Gastrocnemius medialis (tissue), 4 donors: Measurements from ENCODE around the gene GMIP. TPM values are rescaled to one million over a fixed set of nuclear protein-coding genes. Genes with fewer than 3 reads are reported as not detected.
"Not testable (repeated sequence)": the region's sequence is repeated elsewhere in the genome, so short reads cannot be mapped to it uniquely, and the experiment has no call there.

Source experiments
- ATAC-seq, 2 donors: fragments of 150-250 bp; one replicate each; pipeline ENCODE4 v1.9.1; 2016
- DNase-seq, 2 donors: peaks; one replicate each; pipeline ENCODE4 v3.0.0-alpha.2; 2019
- H3K27ac ChIP-seq, 4 donors: fragments of 200-600 bp; sonication (generic); 1 replicate in 1 of 4; 2 replicates in 3 of 4; pipeline ENCODE4 v1.5.1; 2016 to 2018; ENCODE audit warnings: mild to moderate bottlenecking in 2 of 4, moderate library complexity in 1 of 4
- H3K27me3 ChIP-seq, 3 donors: fragments of 200-600 bp; sonication (generic) in 2 of 3; 1 replicate in 1 of 3; 2 replicates in 2 of 3; pipeline versions ENCODE4 v1.5.1 to v1.6.0; 2016 to 2019; ENCODE audit warnings: mild to moderate bottlenecking in 1 of 3, moderate library complexity in 1 of 3
- H3K36me3 ChIP-seq, 2 donors: fragments of 200-600 bp; sonication (generic) in 1 of 2; one replicate each; pipeline ENCODE4 v1.5.1; 2017 to 2018
- H3K4me1 ChIP-seq, 2 donors: fragments of 200-600 bp; sonication (generic) in 1 of 2; one replicate each; pipeline ENCODE4 v1.5.1; 2016 to 2017; ENCODE audit warnings: mild to moderate bottlenecking in 2 of 2
- H3K4me3 ChIP-seq, 4 donors: fragments of 200-600 bp; sonication (generic) in 3 of 4; 1 replicate in 1 of 4; 2 replicates in 3 of 4; pipeline ENCODE4 v1.5.1; 2016 to 2019; ENCODE audit warnings: mild to moderate bottlenecking in 2 of 4
- H3K9me3 ChIP-seq, 3 donors: fragments of 200-600 bp; sonication (generic) in 2 of 3; 1 replicate in 1 of 3; 2 replicates in 2 of 3; pipeline ENCODE4 v1.5.1; 2016 to 2019
- POLR2A ChIP-seq, 2 donors: fragments of 450-650 bp; IDR thresholded peaks; one replicate each; pipeline ENCODE4 v1.6.1; 2017; ENCODE audit warnings: antibody characterized with exemption in 2 of 2, mild to moderate bottlenecking in 2 of 2, moderate library complexity in 2 of 2
- in situ Hi-C, 4 donors: fragments of 200-750 bp; cut with MboI; loops; one replicate each; pipeline versions ENCODE4 v1.15.0 to v1.8.0; 2017; ENCODE audit warnings: low sequenced_read_pairs in 4 of 4
- intact Hi-C: fragments of 100-400 bp; cut with DNase I; formaldehyde crosslinking; loops from one replicate; pipeline ENCODE4 v1.15.1; 2023; ENCODE audit warnings: low total_unique reads
- total RNA-seq, 4 donors: library from RNA; depleted of rRNA; stranded (reverse); fragments of >200 nt; gene quantifications; one replicate each; pipeline versions ENCODE4 v1.1.0 to v1.2.3, GENCODE V29; 2016
- TF ChIP-seq, protein P1 (sequence below), 5 experiments: fragments of 450-650 bp in 3 of 5; fragments of 200-600 bp in 2 of 5; sonication (generic) in 2 of 5; IDR thresholded peaks in 4 of 5; conservative IDR thresholded peaks in 1 of 5; 1 replicate in 4 of 5; 2 replicates in 1 of 5; pipeline ENCODE4 v1.5.1; 2016 to 2019; ENCODE audit warnings: antibody characterized with exemption in 5 of 5, mild to moderate bottlenecking in 3 of 5, moderate library complexity in 3 of 5

Gene GMIP
- total RNA-seq, 4 donors from 2014 or later, result 1.2 to 2.6 (median 1.6) TPM; not detected in 1

DNA sequence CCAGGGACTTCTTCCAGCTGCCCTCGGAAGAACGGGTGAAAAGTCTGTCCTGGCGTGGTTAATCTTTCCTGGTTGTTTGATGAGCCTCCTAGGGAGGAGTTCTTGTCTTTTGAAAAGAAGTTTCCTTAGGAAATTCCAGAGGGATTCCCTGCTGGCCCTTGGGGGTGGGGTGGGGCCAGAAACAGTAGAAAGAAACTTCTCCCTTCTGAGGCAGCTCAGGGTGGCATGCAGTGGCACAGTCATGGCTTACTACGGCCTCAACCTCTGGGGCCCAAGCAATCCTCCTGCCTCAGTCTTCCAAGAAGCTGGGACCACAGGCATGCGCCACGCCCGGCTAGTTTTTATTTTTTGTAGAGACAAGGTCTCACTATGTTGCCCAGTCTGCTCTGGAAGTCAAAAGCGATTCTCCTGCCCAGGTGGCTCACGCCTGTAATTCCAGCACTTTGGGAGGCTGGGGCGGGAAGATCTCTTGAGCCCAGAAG lies 26.7 kb upstream of the GMIP start:
- in situ Hi-C loops (loop anchor here in 1 of 4 donors (25.0 kb wide), 1 partner anchor 283 kb away; no protein-coding TSS in a partner anchor), intact Hi-C loops (no loop called here)
- Histone ChIP-seq H3K36me3 (peaks cover 0 to 12% of the 10 kb centered on the region in 2 donors), H3K9me3 (no peaks in the 10 kb centered on the region), H3K27ac (no peak overlapping the region), H3K4me3 (no peak overlapping the region), H3K4me1 (peaks cover 8 to 10% of the 10 kb centered on the region in 2 donors), H3K27me3 (no peaks in the 10 kb centered on the region)
- no peak for DNase-seq
- ATAC-seq, result no peak
- TF ChIP-seq, protein P1, sequence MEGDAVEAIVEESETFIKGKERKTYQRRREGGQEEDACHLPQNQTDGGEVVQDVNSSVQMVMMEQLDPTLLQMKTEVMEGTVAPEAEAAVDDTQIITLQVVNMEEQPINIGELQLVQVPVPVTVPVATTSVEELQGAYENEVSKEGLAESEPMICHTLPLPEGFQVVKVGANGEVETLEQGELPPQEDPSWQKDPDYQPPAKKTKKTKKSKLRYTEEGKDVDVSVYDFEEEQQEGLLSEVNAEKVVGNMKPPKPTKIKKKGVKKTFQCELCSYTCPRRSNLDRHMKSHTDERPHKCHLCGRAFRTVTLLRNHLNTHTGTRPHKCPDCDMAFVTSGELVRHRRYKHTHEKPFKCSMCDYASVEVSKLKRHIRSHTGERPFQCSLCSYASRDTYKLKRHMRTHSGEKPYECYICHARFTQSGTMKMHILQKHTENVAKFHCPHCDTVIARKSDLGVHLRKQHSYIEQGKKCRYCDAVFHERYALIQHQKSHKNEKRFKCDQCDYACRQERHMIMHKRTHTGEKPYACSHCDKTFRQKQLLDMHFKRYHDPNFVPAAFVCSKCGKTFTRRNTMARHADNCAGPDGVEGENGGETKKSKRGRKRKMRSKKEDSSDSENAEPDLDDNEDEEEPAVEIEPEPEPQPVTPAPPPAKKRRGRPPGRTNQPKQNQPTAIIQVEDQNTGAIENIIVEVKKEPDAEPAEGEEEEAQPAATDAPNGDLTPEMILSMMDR (IDR thresholded peaks at IDR 0.05 in 4 of 5, conservative IDR thresholded peaks at IDR 0.05 in 1 of 5), result no peak
- TF ChIP-seq POLR2A (IDR thresholded peaks at IDR 0.05), result no peak

DNA sequence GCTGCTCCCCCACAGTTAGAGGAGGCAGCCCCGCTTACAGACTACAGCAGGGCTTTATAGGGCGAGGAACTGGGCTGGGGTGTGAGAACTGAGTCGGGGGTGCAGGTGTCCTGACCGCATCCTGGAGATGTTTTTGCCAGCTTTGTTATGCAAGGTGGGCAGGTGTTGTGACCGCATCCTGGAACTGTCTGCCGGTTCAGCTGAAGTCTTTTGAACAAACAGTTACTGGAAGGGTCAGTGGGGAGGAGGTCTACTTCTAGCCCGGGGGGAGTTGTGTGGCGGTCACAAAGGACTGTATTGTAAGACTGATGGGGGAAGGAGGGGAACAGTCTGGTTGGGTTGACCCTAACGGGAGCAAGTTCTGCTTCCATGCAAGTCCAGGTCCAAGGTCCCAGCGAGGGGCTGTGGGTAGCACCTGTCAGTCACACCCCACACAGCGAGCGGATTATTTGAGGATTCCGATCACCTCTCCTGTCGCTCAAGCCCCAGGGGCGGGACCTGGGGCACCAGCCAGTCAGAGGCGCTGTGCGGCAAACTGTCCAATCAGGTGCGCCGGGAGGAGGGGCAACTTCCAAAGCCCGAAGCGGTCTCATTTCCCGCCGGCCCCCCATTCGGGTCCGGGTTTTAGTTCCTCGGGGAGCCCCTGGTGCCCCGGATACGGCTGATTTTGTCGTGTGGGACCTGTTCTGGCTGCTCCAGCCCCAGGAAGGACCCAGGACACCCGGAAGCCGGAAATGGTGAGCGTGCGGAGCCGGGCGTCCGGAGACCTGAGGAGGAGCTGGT lies 25.0 kb upstream of the GMIP start, which contains the start of gene ZNF101:
ZNF101 (plus strand) TSS at position 610 of the 783 bp plus-strand sequence; CDS start at position 735, 125 bp downstream.
- peak within 1 kb of the TSS; percentile 70 to 86 (median 82) for H3K27ac ChIP-seq
- H3K9me3 ChIP-seq, result no peaks in the 10 kb centered on the region
- in situ Hi-C loops (loop anchor here in 1 of 4 donors (25.0 kb wide), 1 partner anchor 281 kb away; no protein-coding TSS in a partner anchor), intact Hi-C loops (loop anchor here (5.0 kb wide), 2 partner anchors 64 to 199 kb away; partner anchors contain the start of genes ZNF14 and ZNF253)
- H3K4me1 ChIP-seq, result peaks cover 8 to 10% of the 10 kb centered on the region in 2 donors
- peak within 1 kb of the TSS; percentile 77 to 94 (median 79) for H3K4me3 ChIP-seq
- DNase-seq (peak; percentile 86 to 87), ATAC-seq (peak; percentile 66 to 78)
- peaks cover 0 to 3% of the 10 kb centered on the region in 2 donors for H3K36me3 ChIP-seq
- TF ChIP-seq, protein P1 (IDR thresholded peaks at IDR 0.05 in 4 of 5, conservative IDR thresholded peaks at IDR 0.05 in 1 of 5), result no peak
- peak in 1 of 2 donors; percentile 31 for TF ChIP-seq POLR2A (IDR thresholded peaks at IDR 0.05)
- no peaks in the 10 kb centered on the region for H3K27me3 ChIP-seq

DNA sequence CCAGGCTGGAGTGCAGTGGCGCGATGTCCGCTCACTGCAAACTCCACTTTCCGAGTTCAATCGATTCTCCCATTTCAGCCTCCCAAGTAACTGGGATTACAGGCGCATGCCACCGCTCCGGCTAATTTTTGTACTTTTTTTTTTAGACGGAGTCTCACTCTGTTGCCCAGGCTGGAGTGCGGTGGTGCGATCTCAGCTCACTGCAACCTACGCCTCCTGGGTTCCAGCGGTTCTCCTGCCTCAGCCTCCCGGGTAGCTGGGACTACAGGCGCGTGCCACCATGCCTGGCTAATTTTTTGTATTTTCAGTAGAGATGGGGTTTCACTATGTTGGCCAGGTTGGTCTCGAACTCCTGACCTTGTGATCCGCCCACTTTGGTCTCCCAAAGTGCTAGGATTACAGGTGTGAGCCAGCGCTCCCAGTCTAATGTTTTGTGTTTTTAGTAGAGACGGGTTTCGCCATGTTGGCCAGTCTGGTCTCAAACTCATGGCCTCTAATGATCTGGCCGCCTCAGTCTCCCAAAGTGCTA lies 22.0 kb upstream of the GMIP start:
- in situ Hi-C loops (loop anchor here in 1 of 4 donors (25.0 kb wide), 1 partner anchor 278 kb away; no protein-coding TSS in a partner anchor), intact Hi-C loops (loop anchor here (5.0 kb wide), 2 partner anchors 67 to 202 kb away; partner anchors contain the start of genes ZNF14 and ZNF253)
- DNase-seq, result not testable (repeated sequence)

DNA sequence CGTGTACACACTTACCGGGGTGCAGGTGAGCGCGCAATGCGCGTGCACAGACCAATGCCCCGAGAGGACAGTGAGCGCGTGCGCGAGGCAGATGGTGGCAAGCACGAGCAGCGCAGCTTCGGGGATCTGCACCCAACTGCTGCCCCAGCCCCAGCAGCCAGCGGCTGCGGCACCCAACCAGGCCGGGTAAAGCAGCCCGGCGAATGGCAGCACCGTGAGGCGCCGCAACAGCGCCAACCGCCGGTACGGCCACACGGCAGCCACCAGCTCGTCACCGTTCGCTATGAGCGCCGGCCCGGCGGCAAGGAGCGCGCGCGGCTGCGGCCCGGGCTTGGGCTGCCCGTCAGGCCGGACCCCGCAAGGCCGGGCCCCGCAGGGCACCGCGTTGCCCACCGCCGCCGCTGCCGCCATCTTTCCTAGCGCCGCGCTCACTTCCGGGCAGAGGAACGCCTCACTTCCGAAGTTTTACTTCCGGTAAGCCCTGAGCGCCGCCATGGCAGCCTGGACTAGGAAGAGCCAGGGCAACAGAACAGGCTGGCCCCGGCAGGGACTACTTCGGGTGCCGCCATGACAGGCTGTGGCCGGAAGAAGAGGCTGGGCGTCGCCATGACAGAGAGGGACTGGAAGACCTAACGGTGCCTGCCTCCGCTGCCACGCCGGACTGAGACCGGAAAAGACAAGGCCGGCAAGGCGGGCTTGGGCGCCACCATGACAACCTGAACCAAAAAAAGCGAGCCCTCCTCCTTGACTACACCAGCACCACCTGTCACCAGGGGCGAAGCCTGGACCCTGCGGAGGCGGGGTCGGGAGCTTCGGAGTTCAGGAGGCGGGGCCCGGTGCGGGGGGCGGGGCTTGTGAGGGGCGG lies 20.0 kb upstream of the GMIP start, which contains the start of gene ATP13A1:
ATP13A1 (minus strand) TSS at position 421 of the 865 bp plus-strand sequence; CDS start at position 411, 10 bp downstream.
- intact Hi-C loops (loop anchor here (2.0 to 5.0 kb wide), 4 partner anchors 113 to 341 kb away; partner anchors contain the start of genes GATAD2A, MAU2, SUGP1 and ZNF506), in situ Hi-C loops (loop anchor here in 1 of 4 donors (25.0 kb wide), 1 partner anchor 276 kb away; no protein-coding TSS in a partner anchor)
- peaks cover 0 to 10% of the 10 kb centered on the region in 2 donors for H3K36me3 ChIP-seq
- H3K27me3 ChIP-seq, result no peaks in the 10 kb centered on the region
- H3K9me3 ChIP-seq, result no peaks in the 10 kb centered on the region
- peak; percentile 95 to 96 for DNase-seq
- peak within 1 kb of the TSS; percentile 77 to 96 (median 94) for H3K4me3 ChIP-seq
- peak within 1 kb of the TSS; percentile 93 to 99 (median 96) for H3K27ac ChIP-seq
- peak; percentile 93 to 98 for ATAC-seq
- peak; percentile 41 to 59 for TF ChIP-seq POLR2A (IDR thresholded peaks at IDR 0.05)
- TF ChIP-seq, protein P1 (IDR thresholded peaks at IDR 0.05 in 4 of 5, conservative IDR thresholded peaks at IDR 0.05 in 1 of 5), result peak in 1 of 5 experiments; percentile 44
- H3K4me1 ChIP-seq, result peaks cover 10 to 25% of the 10 kb centered on the region in 2 donors

More for the DNA sequence above, 22.0 kb upstream of the GMIP start:
- H3K36me3 ChIP-seq, H3K9me3 ChIP-seq, H3K27me3 ChIP-seq, ATAC-seq, H3K27ac ChIP-seq, H3K4me3 ChIP-seq: not testable (repeated sequence)
- peaks cover 18 to 30% of the 10 kb centered on the region in 2 donors for H3K4me1 ChIP-seq
